GM18511 (cell line): ENCODE data around the gene DRAM1.

Experiments
- ATAC-seq: cut with Tn5 transposase; IDR thresholded peaks from one replicate; pipeline ENCODE4 v1.9.1; 2021; ENCODE audit warnings: mild to moderate bottlenecking, moderate library complexity; ENCODE audit not compliant: unreplicated experiment

Gene DRAM1

GRCh38 chr12:101876861-101877805 lies at the start of gene DRAM1:
DRAM1 (plus strand) TSS chr12:101877580; CDS start chr12:101877790, 210 bp downstream.
- ATAC-seq = peak; percentile 82

GRCh38 chr12:101828463-101829196 lies 48.8 kb upstream of the DRAM1 start:
- no peak for ATAC-seq

- ATAC-seq = no peak
Measured at GRCh38 chr12:101829639-101830366, 47.6 kb upstream of the DRAM1 start.

GRCh38 chr12:101830367-101831325 lies 46.7 kb upstream of the DRAM1 start, which contains the start of gene GNPTAB:
GNPTAB (minus strand) TSS chr12:101830959; CDS start chr12:101830675, 284 bp downstream.
- peak; percentile 93 for ATAC-seq

GRCh38 chr12:101832030-101832429 lies 45.4 kb upstream of the DRAM1 start:
- no peak for ATAC-seq

GRCh38 chr12:101838628-101839323 lies 38.6 kb upstream of the DRAM1 start:
- ATAC-seq = peak; percentile 82

GRCh38 chr12:101839324-101840283 lies 37.8 kb upstream of the DRAM1 start:
- ATAC-seq = peak; percentile 60

GRCh38 chr12:101841069-101841468 lies 36.3 kb upstream of the DRAM1 start:
- ATAC-seq = no peak

GRCh38 chr12:101845137-101845711 lies 32.2 kb upstream of the DRAM1 start:
- ATAC-seq = no peak

- ATAC-seq = no peak
Measured at GRCh38 chr12:101847325-101847724, 30.1 kb upstream of the DRAM1 start.

- no peak for ATAC-seq
Measured at GRCh38 chr12:101850199-101850598, 27.2 kb upstream of the DRAM1 start.

- ATAC-seq = no peak
Measured at GRCh38 chr12:101852998-101853397, 24.4 kb upstream of the DRAM1 start.

- peak; percentile 56 for ATAC-seq
Measured at GRCh38 chr12:101854747-101855146, 22.6 kb upstream of the DRAM1 start.

- ATAC-seq = no peak
Measured at GRCh38 chr12:101855364-101855884, 22.0 kb upstream of the DRAM1 start.

- ATAC-seq = no peak
Measured at GRCh38 chr12:101855976-101856375, 21.4 kb upstream of the DRAM1 start.

GRCh38 chr12:101856614-101857013 lies 20.8 kb upstream of the DRAM1 start:
- peak; percentile 42 for ATAC-seq

GRCh38 chr12:101857043-101857558 lies 20.3 kb upstream of the DRAM1 start:
- ATAC-seq = peak; percentile 57
